HG03558 (cell line): ENCODE results near the gene ACTL8.
"Not testable (repeated sequence)": the region's sequence is repeated elsewhere in the genome, so short reads cannot be mapped to it uniquely, and the experiment has no call there.

Experiments used
- ATAC-seq: cut with Tn5 transposase; IDR thresholded peaks from one replicate; pipeline ENCODE4 v1.9.1; 2021; ENCODE audit warnings: moderate number of reproducible peaks; ENCODE audit not compliant: unreplicated experiment; ENCODE audit errors: extremely low read depth

The ACTL8 gene

GRCh38 chr1:17734609-17735008 lies 20.5 kb upstream of the ACTL8 start:
- no peak for ATAC-seq

GRCh38 chr1:17735348-17735747 lies 19.8 kb upstream of the ACTL8 start:
- no peak for ATAC-seq

- ATAC-seq: no peak
Observed at GRCh38 chr1:17735793-17736192, 19.3 kb upstream of the ACTL8 start.

GRCh38 chr1:17736625-17737024 lies 18.5 kb upstream of the ACTL8 start:
- ATAC-seq: no peak

- ATAC-seq: no peak
Observed at GRCh38 chr1:17739050-17739449, 16.1 kb upstream of the ACTL8 start.

GRCh38 chr1:17741052-17741451 lies 14.1 kb upstream of the ACTL8 start:
- no peak for ATAC-seq

- ATAC-seq: no peak
Observed at GRCh38 chr1:17742583-17742982, 12.6 kb upstream of the ACTL8 start.

GRCh38 chr1:17743008-17743647 lies 12.0 kb upstream of the ACTL8 start:
- no peak for ATAC-seq

- ATAC-seq: no peak
Observed at GRCh38 chr1:17743925-17744324, 11.2 kb upstream of the ACTL8 start.

- ATAC-seq: no peak
Observed at GRCh38 chr1:17744666-17745478, 10.3 kb upstream of the ACTL8 start.

GRCh38 chr1:17745479-17745955 lies 9.6 kb upstream of the ACTL8 start:
- ATAC-seq: no peak

GRCh38 chr1:17746281-17746680 lies 8.9 kb upstream of the ACTL8 start:
- not testable (repeated sequence) for ATAC-seq

GRCh38 chr1:17746920-17747319 lies 8.2 kb upstream of the ACTL8 start:
- ATAC-seq: no peak

GRCh38 chr1:17750333-17750732 lies 4.8 kb upstream of the ACTL8 start:
- no peak for ATAC-seq

GRCh38 chr1:17752356-17752755 lies 2.8 kb upstream of the ACTL8 start:
- no peak for ATAC-seq

- ATAC-seq: no peak
Observed at GRCh38 chr1:17757426-17757825, 2.3 kb downstream of the ACTL8 start.

GRCh38 chr1:17759114-17759513 lies 4.0 kb downstream of the ACTL8 start:
- ATAC-seq: no peak

GRCh38 chr1:17762313-17762712 lies 7.2 kb downstream of the ACTL8 start:
- ATAC-seq: no peak

GRCh38 chr1:17763417-17763816 lies 8.3 kb downstream of the ACTL8 start:
- no peak for ATAC-seq

- ATAC-seq: no peak
Observed at GRCh38 chr1:17763995-17764394, 8.9 kb downstream of the ACTL8 start.

- ATAC-seq: no peak
Observed at GRCh38 chr1:17764591-17764990, 9.5 kb downstream of the ACTL8 start.
